ENCODE measurements around the gene PRDX2.

Gene PRDX2

GRCh38 chr19:12754465-12755196 is 47.0 kb downstream of the PRDX2 start (continued):
- TF ChIP-seq ARNTL (CRISPR knock-in tag; IDR thresholded peaks at IDR 0.05; ENCODE audit: borderline replicate concordance, low read depth) (no peak), ZC3H10 (CRISPR knock-in tag; IDR thresholded peaks at IDR 0.05) (no peak), ZNF70 (CRISPR knock-in tag; IDR thresholded peaks at IDR 0.05) (no peak)

DNA sequence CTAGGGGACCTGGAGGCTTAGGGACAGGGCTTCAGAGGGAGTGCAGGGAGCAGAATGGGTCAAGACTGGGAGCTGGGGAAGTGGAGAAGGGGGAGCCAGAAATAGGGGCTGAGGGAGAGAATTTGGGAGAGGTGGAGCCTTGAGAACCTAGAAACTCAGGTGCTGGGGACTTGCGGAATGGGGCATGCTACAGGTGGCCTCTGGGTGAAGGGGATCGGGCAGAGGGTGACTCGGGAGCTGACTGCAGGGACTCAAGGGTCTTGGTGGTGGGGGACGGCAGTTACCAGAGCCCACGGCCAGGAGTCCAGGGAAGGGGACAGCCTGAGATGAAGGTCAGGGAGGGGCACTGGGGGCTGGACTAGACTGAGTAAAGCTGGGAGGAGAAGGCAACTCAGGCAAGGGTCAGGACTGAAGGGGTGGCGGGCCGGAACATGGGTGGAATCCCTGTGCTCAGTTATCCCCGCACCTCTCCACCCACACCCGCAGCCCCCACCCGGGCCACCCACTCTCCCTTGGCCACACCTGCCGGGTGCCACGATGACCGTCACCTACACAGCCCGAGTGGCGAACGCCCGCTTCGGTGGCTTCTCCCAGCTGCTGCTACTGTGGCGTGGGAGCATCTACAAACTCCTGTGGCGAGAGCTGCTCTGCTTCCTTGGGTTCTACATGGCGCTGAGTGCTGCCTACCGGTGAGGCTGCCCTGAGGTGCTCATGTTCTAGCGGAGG is 49.4 kb downstream of the PRDX2 start:
- TF ChIP-seq OSR1 (CRISPR knock-in tag; IDR thresholded peaks at IDR 0.05) (no peak), ESRRG (CRISPR knock-in tag; IDR thresholded peaks at IDR 0.05) (no peak), TOX (CRISPR knock-in tag; IDR thresholded peaks at IDR 0.05; ENCODE audit: borderline replicate concordance) (no peak), ZFP30 (CRISPR knock-in tag; IDR thresholded peaks at IDR 0.05) (no peak), ZFP3 (CRISPR knock-in tag; IDR thresholded peaks at IDR 0.05) (no peak), ZC3H10 (CRISPR knock-in tag; IDR thresholded peaks at IDR 0.05) (no peak), PPARA (CRISPR knock-in tag; IDR thresholded peaks at IDR 0.05; ENCODE audit: borderline replicate concordance) (no peak), ISL1 (CRISPR knock-in tag; IDR thresholded peaks at IDR 0.05) (no peak), ZNF70 (CRISPR knock-in tag; IDR thresholded peaks at IDR 0.05) (no peak), ZNF565 (CRISPR knock-in tag; conservative IDR thresholded peaks at IDR 0.05; ENCODE audit: low read depth) (no peak), TCF4 (CRISPR knock-in tag; IDR thresholded peaks at IDR 0.05; ENCODE audit: borderline replicate concordance) (no peak), CSDC2 (CRISPR knock-in tag; IDR thresholded peaks at IDR 0.05) (no peak), GLIS3 (CRISPR knock-in tag; IDR thresholded peaks at IDR 0.05) (no peak), RARB (CRISPR knock-in tag; IDR thresholded peaks at IDR 0.05) (no peak), SNAI2 (CRISPR knock-in tag; IDR thresholded peaks at IDR 0.05) (no peak)
- TF ChIP-seq, protein P1, sequence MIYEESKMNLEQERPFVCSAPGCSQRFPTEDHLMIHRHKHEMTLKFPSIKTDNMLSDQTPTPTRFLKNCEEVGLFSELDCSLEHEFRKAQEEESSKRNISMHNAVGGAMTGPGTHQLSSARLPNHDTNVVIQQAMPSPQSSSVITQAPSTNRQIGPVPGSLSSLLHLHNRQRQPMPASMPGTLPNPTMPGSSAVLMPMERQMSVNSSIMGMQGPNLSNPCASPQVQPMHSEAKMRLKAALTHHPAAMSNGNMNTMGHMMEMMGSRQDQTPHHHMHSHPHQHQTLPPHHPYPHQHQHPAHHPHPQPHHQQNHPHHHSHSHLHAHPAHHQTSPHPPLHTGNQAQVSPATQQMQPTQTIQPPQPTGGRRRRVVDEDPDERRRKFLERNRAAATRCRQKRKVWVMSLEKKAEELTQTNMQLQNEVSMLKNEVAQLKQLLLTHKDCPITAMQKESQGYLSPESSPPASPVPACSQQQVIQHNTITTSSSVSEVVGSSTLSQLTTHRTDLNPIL (CRISPR knock-in tag; IDR thresholded peaks at IDR 0.05; ENCODE audit: low read depth), result no peak
- TF ChIP-seq, protein P2, sequence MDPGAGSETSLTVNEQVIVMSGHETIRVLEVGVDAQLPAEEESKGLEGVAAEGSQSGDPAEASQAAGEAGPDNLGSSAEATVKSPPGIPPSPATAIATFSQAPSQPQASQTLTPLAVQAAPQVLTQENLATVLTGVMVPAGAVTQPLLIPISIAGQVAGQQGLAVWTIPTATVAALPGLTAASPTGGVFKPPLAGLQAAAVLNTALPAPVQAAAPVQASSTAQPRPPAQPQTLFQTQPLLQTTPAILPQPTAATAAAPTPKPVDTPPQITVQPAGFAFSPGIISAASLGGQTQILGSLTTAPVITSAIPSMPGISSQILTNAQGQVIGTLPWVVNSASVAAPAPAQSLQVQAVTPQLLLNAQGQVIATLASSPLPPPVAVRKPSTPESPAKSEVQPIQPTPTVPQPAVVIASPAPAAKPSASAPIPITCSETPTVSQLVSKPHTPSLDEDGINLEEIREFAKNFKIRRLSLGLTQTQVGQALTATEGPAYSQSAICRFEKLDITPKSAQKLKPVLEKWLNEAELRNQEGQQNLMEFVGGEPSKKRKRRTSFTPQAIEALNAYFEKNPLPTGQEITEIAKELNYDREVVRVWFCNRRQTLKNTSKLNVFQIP (CRISPR knock-in tag; IDR thresholded peaks at IDR 0.05; ENCODE audit: borderline replicate concordance, low read depth), result no peak
- ATAC-seq, result no peak

DNA sequence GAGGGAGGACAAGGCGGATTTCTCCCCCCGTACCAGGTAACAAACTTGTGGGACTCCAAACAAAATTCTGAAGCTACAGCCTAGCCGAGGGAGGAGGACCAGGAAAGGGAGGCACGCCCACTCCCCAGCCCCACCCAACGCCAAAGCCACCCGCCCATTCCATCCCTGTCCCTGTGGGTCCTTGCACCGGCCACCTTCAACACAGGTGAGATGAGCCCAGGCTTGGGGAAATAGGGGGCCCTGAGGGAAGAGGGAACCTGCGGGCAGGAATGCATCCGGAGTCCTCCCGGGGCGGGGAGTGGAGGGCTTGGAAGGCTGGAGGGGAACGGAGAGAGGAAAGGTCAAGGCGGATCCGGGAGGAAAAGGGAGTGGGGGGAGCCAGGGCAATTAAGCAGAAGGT is 50.0 kb downstream of the PRDX2 start, which contains the start of gene BEST2:
Gene BEST2, plus strand, starts transcription at position 157 of the 400 bp plus-strand sequence. CDS start 802 bp downstream, outside the sequence.
- ATAC-seq, result no peak
- no peak for TF ChIP-seq ZNF565 (CRISPR knock-in tag; conservative IDR thresholded peaks at IDR 0.05; ENCODE audit: low read depth)
- no peak for TF ChIP-seq GLIS3 (CRISPR knock-in tag; IDR thresholded peaks at IDR 0.05)
- no peak for TF ChIP-seq BACH2 (CRISPR knock-in tag; IDR thresholded peaks at IDR 0.05; ENCODE audit: borderline replicate concordance)
- TF ChIP-seq TCF4 (CRISPR knock-in tag; IDR thresholded peaks at IDR 0.05; ENCODE audit: borderline replicate concordance), result no peak
- TF ChIP-seq TOX (CRISPR knock-in tag; IDR thresholded peaks at IDR 0.05; ENCODE audit: borderline replicate concordance), result no peak
- TF ChIP-seq, protein P2 (CRISPR knock-in tag; IDR thresholded peaks at IDR 0.05; ENCODE audit: borderline replicate concordance, low read depth), result no peak
- no peak for TF ChIP-seq ZNF8 (CRISPR knock-in tag; IDR thresholded peaks at IDR 0.05)
- TF ChIP-seq CSDC2 (CRISPR knock-in tag; IDR thresholded peaks at IDR 0.05), result no peak

DNA sequence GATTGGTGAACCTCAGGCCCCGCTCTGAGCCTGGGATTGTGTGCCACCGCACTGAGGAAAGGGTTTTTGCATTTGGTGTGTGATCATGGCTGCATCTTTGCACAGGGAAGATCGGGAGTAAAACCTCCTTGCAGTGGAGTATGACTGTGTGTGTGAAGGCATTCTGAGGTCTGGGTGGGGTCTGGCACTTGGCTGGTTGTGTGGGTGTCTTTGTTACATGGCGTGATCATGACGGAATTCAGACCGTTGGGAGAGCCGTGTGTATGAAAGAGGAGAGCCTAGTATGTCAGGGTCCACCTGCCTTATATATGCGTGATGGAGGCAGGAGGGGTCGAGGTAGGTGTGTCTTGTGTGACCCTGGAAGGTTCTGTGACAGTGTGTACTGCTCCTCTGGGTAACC is 50.7 kb downstream of the PRDX2 start:
- peak; percentile 5; the same call in 1 of the 3 replicates for ATAC-seq
- TF ChIP-seq SNAI2 (CRISPR knock-in tag; IDR thresholded peaks at IDR 0.05), result no peak
- no peak for TF ChIP-seq GLIS3 (CRISPR knock-in tag; IDR thresholded peaks at IDR 0.05)
- TF ChIP-seq, protein P2 (CRISPR knock-in tag; IDR thresholded peaks at IDR 0.05; ENCODE audit: borderline replicate concordance, low read depth), result no peak
- no peak for TF ChIP-seq ISL1 (CRISPR knock-in tag; IDR thresholded peaks at IDR 0.05)
- TF ChIP-seq ZC3H10 (CRISPR knock-in tag; IDR thresholded peaks at IDR 0.05), result no peak
- TF ChIP-seq, protein P3, sequence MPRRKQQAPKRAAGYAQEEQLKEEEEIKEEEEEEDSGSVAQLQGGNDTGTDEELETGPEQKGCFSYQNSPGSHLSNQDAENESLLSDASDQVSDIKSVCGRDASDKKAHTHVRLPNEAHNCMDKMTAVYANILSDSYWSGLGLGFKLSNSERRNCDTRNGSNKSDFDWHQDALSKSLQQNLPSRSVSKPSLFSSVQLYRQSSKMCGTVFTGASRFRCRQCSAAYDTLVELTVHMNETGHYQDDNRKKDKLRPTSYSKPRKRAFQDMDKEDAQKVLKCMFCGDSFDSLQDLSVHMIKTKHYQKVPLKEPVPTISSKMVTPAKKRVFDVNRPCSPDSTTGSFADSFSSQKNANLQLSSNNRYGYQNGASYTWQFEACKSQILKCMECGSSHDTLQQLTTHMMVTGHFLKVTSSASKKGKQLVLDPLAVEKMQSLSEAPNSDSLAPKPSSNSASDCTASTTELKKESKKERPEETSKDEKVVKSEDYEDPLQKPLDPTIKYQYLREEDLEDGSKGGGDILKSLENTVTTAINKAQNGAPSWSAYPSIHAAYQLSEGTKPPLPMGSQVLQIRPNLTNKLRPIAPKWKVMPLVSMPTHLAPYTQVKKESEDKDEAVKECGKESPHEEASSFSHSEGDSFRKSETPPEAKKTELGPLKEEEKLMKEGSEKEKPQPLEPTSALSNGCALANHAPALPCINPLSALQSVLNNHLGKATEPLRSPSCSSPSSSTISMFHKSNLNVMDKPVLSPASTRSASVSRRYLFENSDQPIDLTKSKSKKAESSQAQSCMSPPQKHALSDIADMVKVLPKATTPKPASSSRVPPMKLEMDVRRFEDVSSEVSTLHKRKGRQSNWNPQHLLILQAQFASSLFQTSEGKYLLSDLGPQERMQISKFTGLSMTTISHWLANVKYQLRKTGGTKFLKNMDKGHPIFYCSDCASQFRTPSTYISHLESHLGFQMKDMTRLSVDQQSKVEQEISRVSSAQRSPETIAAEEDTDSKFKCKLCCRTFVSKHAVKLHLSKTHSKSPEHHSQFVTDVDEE (CRISPR knock-in tag; IDR thresholded peaks at IDR 0.05), result no peak
- no peak for TF ChIP-seq ZNF565 (CRISPR knock-in tag; conservative IDR thresholded peaks at IDR 0.05; ENCODE audit: low read depth)
- TF ChIP-seq TOX (CRISPR knock-in tag; IDR thresholded peaks at IDR 0.05; ENCODE audit: borderline replicate concordance), result no peak
- TF ChIP-seq BACH2 (CRISPR knock-in tag; IDR thresholded peaks at IDR 0.05; ENCODE audit: borderline replicate concordance), result no peak
- TF ChIP-seq, protein P4, sequence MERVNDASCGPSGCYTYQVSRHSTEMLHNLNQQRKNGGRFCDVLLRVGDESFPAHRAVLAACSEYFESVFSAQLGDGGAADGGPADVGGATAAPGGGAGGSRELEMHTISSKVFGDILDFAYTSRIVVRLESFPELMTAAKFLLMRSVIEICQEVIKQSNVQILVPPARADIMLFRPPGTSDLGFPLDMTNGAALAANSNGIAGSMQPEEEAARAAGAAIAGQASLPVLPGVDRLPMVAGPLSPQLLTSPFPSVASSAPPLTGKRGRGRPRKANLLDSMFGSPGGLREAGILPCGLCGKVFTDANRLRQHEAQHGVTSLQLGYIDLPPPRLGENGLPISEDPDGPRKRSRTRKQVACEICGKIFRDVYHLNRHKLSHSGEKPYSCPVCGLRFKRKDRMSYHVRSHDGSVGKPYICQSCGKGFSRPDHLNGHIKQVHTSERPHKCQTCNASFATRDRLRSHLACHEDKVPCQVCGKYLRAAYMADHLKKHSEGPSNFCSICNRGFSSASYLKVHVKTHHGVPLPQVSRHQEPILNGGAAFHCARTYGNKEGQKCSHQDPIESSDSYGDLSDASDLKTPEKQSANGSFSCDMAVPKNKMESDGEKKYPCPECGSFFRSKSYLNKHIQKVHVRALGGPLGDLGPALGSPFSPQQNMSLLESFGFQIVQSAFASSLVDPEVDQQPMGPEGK (CRISPR knock-in tag; IDR thresholded peaks at IDR 0.05; ENCODE audit: borderline replicate concordance), result no peak

Measured in SK-N-SH treated with all-trans-retinoic acid at 6 μM for 48 hours (cell line).